T-cell (primary cell): ENCODE data around the gene HTRA2. TPM values are rescaled to one million over a fixed set of nuclear protein-coding genes. Genes with fewer than 3 reads are reported as not detected.

ENCODE experiments used
- ATAC-seq, 4 experiments: fragments of 200-7000 bp in 3 of 4; fragments of 150-1000 bp in 1 of 4; cut with Tn5 transposase; replicated peaks in 1 of 4; 1 replicate in 3 of 4; 2 replicates in 1 of 4; pipeline ENCODE4 v1.10.0; 2021; ENCODE audit warnings: moderate library complexity in 3 of 4, mild to moderate bottlenecking in 2 of 4, moderate number of reproducible peaks in 1 of 4
- CTCF ChIA-PET, 2 donors: fragments of 300-600 bp; sonication (Branson Sonifier 250); formaldehyde crosslinking; loops; one replicate each; lab custom pipeline; 2022; ENCODE audit warnings: antibody characterized with exemption in 2 of 2; lab: Charles Lee
- POLR2A ChIA-PET, 2 donors: fragments of 300-600 bp; sonication (Branson Sonifier 250); formaldehyde crosslinking; loops; one replicate each; lab custom pipeline; 2022; ENCODE audit warnings: antibody characterized with exemption in 2 of 2; lab: Charles Lee
- DNase-seq, 35 experiments: peaks; one replicate each; pipeline versions ENCODE4 v3.0.0 to v3.0.0-alpha.2; 2013 to 2023
- H3K27ac ChIP-seq: one replicate; pipeline ENCODE4 v1.5.1; 2013; ENCODE audit warnings: low read length
- H3K27me3 ChIP-seq, 2 experiments: replicated peaks in 1 of 2; 1 replicate in 1 of 2; 2 replicates in 1 of 2; pipeline versions ENCODE4 v1.6.1 to v1.7.0; 2013; ENCODE audit warnings: low read length in 1 of 2, mixed read lengths in 1 of 2; ENCODE audit not compliant: control insufficient read depth in 2 of 2, insufficient read depth in 2 of 2; ENCODE audit errors: extremely low read depth in 1 of 2
- H3K36me3 ChIP-seq, 2 donors: 1 replicate in 1 of 2; 2 replicates in 1 of 2; pipeline versions ENCODE4 v1.6.1 to v1.7.0; 2013; ENCODE audit warnings: low read length in 1 of 2; ENCODE audit not compliant: control insufficient read depth in 2 of 2, insufficient read depth in 1 of 2; ENCODE audit errors: extremely low read depth in 1 of 2
- H3K4me1 ChIP-seq, 2 experiments: 1 replicate in 1 of 2; 2 replicates in 1 of 2; pipeline versions ENCODE4 v1.6.1 to v1.7.0; 2013; ENCODE audit warnings: low read length in 2 of 2, mixed read lengths in 1 of 2; ENCODE audit not compliant: insufficient read depth in 2 of 2, control insufficient read depth in 1 of 2; ENCODE audit errors: extremely low read depth in 1 of 2
- H3K4me3 ChIP-seq, 2 donors: 1 replicate in 1 of 2; 2 replicates in 1 of 2; pipeline versions ENCODE4 v1.5.1 to v1.7.0; 2013; ENCODE audit warnings: mild to moderate bottlenecking in 2 of 2, low read length in 1 of 2, moderate library complexity in 1 of 2; ENCODE audit not compliant: control insufficient read depth in 1 of 2; ENCODE audit errors: extremely low read depth in 1 of 2
- H3K9me3 ChIP-seq: 2 replicates; pipeline ENCODE4 v1.7.0; 2013
- H3K27ac Mint-ChIP-seq, 2 donors: one replicate each; pipeline ENCODE4 v1.8.0; 2020 to 2021; ENCODE audit warnings: mild to moderate bottlenecking in 2 of 2, mixed read lengths in 2 of 2
- H3K27me3 Mint-ChIP-seq, 2 donors: one replicate each; pipeline ENCODE4 v1.8.0; 2021 to 2022; ENCODE audit warnings: mixed read lengths in 2 of 2
- H3K36me3 Mint-ChIP-seq: one replicate; pipeline ENCODE4 v1.8.0; 2021; ENCODE audit warnings: mixed read lengths
- H3K4me1 Mint-ChIP-seq, 3 donors: one replicate each; pipeline ENCODE4 v1.8.0; 2020 to 2022; ENCODE audit warnings: mixed read lengths in 3 of 3, mild to moderate bottlenecking in 1 of 3
- H3K4me3 Mint-ChIP-seq, 3 donors: one replicate each; pipeline ENCODE4 v1.8.0; 2020 to 2022; ENCODE audit warnings: mild to moderate bottlenecking in 3 of 3, mixed read lengths in 3 of 3, moderate library complexity in 3 of 3
- H3K9me3 Mint-ChIP-seq, 3 donors: one replicate each; pipeline ENCODE4 v1.8.0; 2020 to 2022; ENCODE audit warnings: mixed read lengths in 3 of 3
- WGBS: methylation state at CpG from one replicate; pipeline ENCODE4 v1.1.5; 2013; ENCODE audit warnings: missing lambda C conversion rate; ENCODE audit not compliant: insufficient coverage; 5-methylcytosine and 5-hydroxymethylcytosine counted together
- total RNA-seq, 35 experiments: library from RNA in 6 of 35; stranded (reverse) in 6 of 35; fragments of 120-200 nt in 1 of 35; gene quantifications; one replicate each; pipeline versions ENCODE4 v1.2.1 to v1.2.4 and lab custom pipeline; 2013 to 2026

The HTRA2 gene
- total RNA-seq (10 to 100 TPM; 25.1 to 45.2 (median 38.3) TPM), total RNA-seq (lab: John Stamatoyannopoulos, UW) (17.7 to 61.9 (median 28.9) reads per million in 29 experiments)
- total RNA-seq (2013): 35.6 TPM

GRCh38 chr2:74529357-74530238 is at the start of gene HTRA2, which contains the start of gene AUP1:
Gene HTRA2 (plus strand): TSS chr2:74529933. CDS start chr2:74530007, 74 bp downstream.
Gene AUP1 (minus strand): TSS chr2:74529706. CDS start chr2:74529629, 77 bp downstream.
- ChIA-PET POLR2A (interaction anchor here in 1 of 2 donors (0.6 to 1.2 kb wide), 2 partner anchors 21 to 46 kb away, joined by 3 to 7 read pairs; partner anchors contain the start of gene TTC31), CTCF (interaction anchor here in 1 of 2 donors (1.0 to 3.2 kb wide), 6 partner anchors 21 to 701 kb away, joined by 3 to 35 read pairs (median 3); partner anchors contain the start of genes CCDC142, PCGF1, STAMBP and TTC31)
- H3K36me3 ChIP-seq: peaks cover 3 to 37% of the 10 kb centered on the region in 2 donors
- ATAC-seq: peak; percentile 91 to 93 (median 92)
- H3K4me3 ChIP-seq: peak within 1 kb of the TSS; percentile 70 to 93
- H3K9me3 Mint-ChIP-seq: no peaks in the 10 kb centered on the region
- no peaks in the 10 kb centered on the region for H3K27me3 ChIP-seq
- peak within 1 kb of the TSS; percentile 90 to 95 (median 95) for H3K4me3 Mint-ChIP-seq
- peak within 1 kb of the TSS; percentile 94 for H3K27ac Mint-ChIP-seq
- H3K27me3 Mint-ChIP-seq: no peaks in the 10 kb centered on the region
- H3K4me1 Mint-ChIP-seq: peaks cover 37 to 47% (median 46%) of the 10 kb centered on the region in 3 donors
- H3K9me3 ChIP-seq: no peaks in the 10 kb centered on the region
- peaks cover 43% of the 10 kb centered on the region for H3K36me3 Mint-ChIP-seq
- under 1% methylated on average over 87 of the region's 87 CpGs for WGBS
- peak; percentile 71 to 90 (median 80) for DNase-seq
- peaks cover 15 to 37% of the 10 kb centered on the region in 2 experiments for H3K4me1 ChIP-seq
- peak within 1 kb of the TSS; percentile 72 for H3K27ac ChIP-seq

- Mint-ChIP-seq H3K27me3 (no peaks in the 10 kb centered on the region), H3K27ac (no peak overlapping the region), H3K9me3 (no peaks in the 10 kb centered on the region), H3K4me3 (peak overlapping the region; percentile 91 to 100 (median 99)), H3K4me1 (peaks cover 25 to 42% (median 35%) of the 10 kb centered on the region in 3 donors), H3K36me3 (peaks cover 28% of the 10 kb centered on the region)
- ATAC-seq (no peak), DNase-seq (no peak)
- Histone ChIP-seq H3K27ac (no peak overlapping the region), H3K9me3 (no peaks in the 10 kb centered on the region), H3K4me1 (peaks cover 13 to 30% of the 10 kb centered on the region in 2 experiments), H3K36me3 (peaks cover 0 to 31% of the 10 kb centered on the region in 2 donors), H3K4me3 (peak overlapping the region; percentile 95 to 98), H3K27me3 (no peaks in the 10 kb centered on the region)
- POLR2A ChIA-PET: interaction anchor here in 1 of 2 donors (1.1 to 1.4 kb wide), 2 partner anchors 8 to 14 kb away, joined by 3 to 6 read pairs; no protein-coding TSS in a partner anchor
- CTCF ChIA-PET: interaction anchor here (0.9 to 3.3 kb wide), 5 partner anchors 8 to 107 kb away, joined by 4 to 35 read pairs (median 17); partner anchors contain the start of genes INO80B (in 1 of the 2), MRPL53 (in 1 of the 2) and WBP1 (in 1 of the 2)
- no CpG with 5 or more reads among the region's 3 CpGs for WGBS
Observed at GRCh38 chr2:74481431-74481830, 48.3 kb upstream of the HTRA2 start.

- H3K9me3 Mint-ChIP-seq: no peaks in the 10 kb centered on the region
- WGBS: 3% methylated on average over 80 of the region's 80 CpGs
Observed at GRCh38 chr2:74481961-74482800, 47.6 kb upstream of the HTRA2 start.

GRCh38 chr2:74482801-74483674 is 46.7 kb upstream of the HTRA2 start, which contains the start of the genes CCDC142 and TTC31:
Gene CCDC142 (minus strand): TSS chr2:74482998. CDS start chr2:74482837, 161 bp downstream.
Gene TTC31 (plus strand): TSS chr2:74483081. CDS start chr2:74483096, 15 bp downstream.
- ATAC-seq (peak; percentile 90 to 94 (median 91)), DNase-seq (peak; percentile 87 to 95 (median 93))
- Mint-ChIP-seq H3K27me3 (no peaks in the 10 kb centered on the region), H3K4me1 (peaks cover 25 to 44% (median 34%) of the 10 kb centered on the region in 3 donors), H3K27ac (peak within 1 kb of the TSS; percentile 99 to 100), H3K9me3 (no peaks in the 10 kb centered on the region), H3K36me3 (peaks cover 27% of the 10 kb centered on the region), H3K4me3 (peak within 1 kb of the TSS; percentile 91 to 100 (median 99))
- Histone ChIP-seq H3K27me3 (no peaks in the 10 kb centered on the region), H3K27ac (peak within 1 kb of the TSS; percentile 67), H3K36me3 (peaks cover 0 to 31% of the 10 kb centered on the region in 2 donors), H3K4me1 (peaks cover 13 to 30% of the 10 kb centered on the region in 2 experiments), H3K9me3 (no peaks in the 10 kb centered on the region), H3K4me3 (peak within 1 kb of the TSS; percentile 95 to 98)
- under 1% methylated on average over 45 of the region's 50 CpGs for WGBS
- CTCF ChIA-PET: interaction anchor here (0.6 to 3.3 kb wide), 15 partner anchors 10 to 287 kb away, joined by 3 to 35 read pairs (median 5); partner anchors contain the start of genes DQX1 (in 1 of the 2), INO80B (in 1 of the 2), MRPL53 (in 1 of the 2) and WBP1 (in 1 of the 2)
- POLR2A ChIA-PET: interaction anchor here (0.6 to 1.4 kb wide), 6 partner anchors 9 to 47 kb away, joined by 3 to 6 read pairs (median 4); partner anchors contain the start of genes AUP1 (in 1 of the 2), HTRA2 (in 1 of the 2), MRPL53 (in 1 of the 2) and WBP1 (in 1 of the 2)

More at GRCh38 chr2:74481961-74482800, 47.6 kb upstream of the HTRA2 start:
- H3K36me3 ChIP-seq: peaks cover 0 to 32% of the 10 kb centered on the region in 2 donors
- Mint-ChIP-seq H3K4me3 (peak overlapping the region; percentile 91 to 100 (median 99)), H3K27me3 (no peaks in the 10 kb centered on the region), H3K4me1 (peaks cover 25 to 44% (median 35%) of the 10 kb centered on the region in 3 donors), H3K36me3 (peaks cover 32% of the 10 kb centered on the region), H3K27ac (peak overlapping the region; percentile 99 to 100)
- ATAC-seq: peak; percentile 45 to 54 (median 52)
- peaks cover 13 to 30% of the 10 kb centered on the region in 2 experiments for H3K4me1 ChIP-seq
- ChIA-PET CTCF (interaction anchor here (0.8 to 3.3 kb wide), 10 partner anchors 9 to 106 kb away, joined by 4 to 35 read pairs (median 12); partner anchors contain the start of genes INO80B (in 1 of the 2), MRPL53 (in 1 of the 2) and WBP1 (in 1 of the 2)), POLR2A (interaction anchor here (0.8 to 1.4 kb wide), 4 partner anchors 8 to 15 kb away, joined by 3 to 6 read pairs (median 5); partner anchors contain the start of gene MRPL53 (in 1 of the 2))
- H3K4me3 ChIP-seq: peak overlapping the region; percentile 95 to 98
- no peaks in the 10 kb centered on the region for H3K9me3 ChIP-seq
- no peaks in the 10 kb centered on the region for H3K27me3 ChIP-seq
- DNase-seq: peak in 20 of 35 experiments; percentile 5 to 66 (median 34)
- H3K27ac ChIP-seq: peak overlapping the region; percentile 67
